Lower lobe of right lung (tissue), 2 donors: Measurements from ENCODE around the gene RNF113B. TPM values are rescaled to one million over a fixed set of nuclear protein-coding genes. Genes with fewer than 3 reads are reported as not detected.

Source experiments
- ATAC-seq, 2 donors: fragments of 200-7000 bp; cut with Tn5 transposase; one replicate each; pipeline ENCODE4 v1.9.1; 2020 to 2022; ENCODE audit warnings: mild to moderate bottlenecking in 2 of 2, moderate library complexity in 2 of 2
- DNase-seq: peaks from one replicate; pipeline ENCODE4 v3.0.0-alpha.2; 2020
- H3K27ac ChIP-seq: fragments of 200-600 bp; one replicate; pipeline ENCODE4 v1.8.0; 2022
- H3K27me3 ChIP-seq: fragments of 200-600 bp; one replicate; pipeline ENCODE4 v1.8.0; 2022; ENCODE audit warnings: low read depth
- H3K36me3 ChIP-seq: fragments of 200-600 bp; one replicate; pipeline ENCODE4 v1.8.0; 2022; ENCODE audit warnings: mild to moderate bottlenecking
- H3K4me1 ChIP-seq: fragments of 200-600 bp; one replicate; pipeline ENCODE4 v1.8.0; 2022
- H3K4me3 ChIP-seq: fragments of 200-600 bp; one replicate; pipeline ENCODE4 v1.8.0; 2022; ENCODE audit warnings: mild to moderate bottlenecking
- H3K9me3 ChIP-seq: fragments of 200-600 bp; one replicate; pipeline ENCODE4 v1.8.0; 2022
- intact Hi-C: fragments of 100-400 bp; cut with DNase I; formaldehyde crosslinking; loops from one replicate; pipeline ENCODE4 v1.11.0; 2022
- total RNA-seq: library from RNA; stranded (reverse); fragmentation: NEBNext Ultra II Directional; extraction: Animal tissue kit (Norgen Biotek cat#: 25700); gene quantifications from one replicate; pipeline ENCODE4 v1.2.1, GENCODE V29; 2021
- TF ChIP-seq, protein P1 (sequence below): fragments of 200-600 bp; IDR thresholded peaks from one replicate; pipeline ENCODE4 v1.8.0; 2022; ENCODE audit warnings: antibody characterized with exemption, mild to moderate bottlenecking
- donor health status: DM: no; HTN: yes; CAD: no; lungs with severe emphysema.

Gene RNF113B
- total RNA-seq, 1 donor from 2014 or later: not detected

DNA sequence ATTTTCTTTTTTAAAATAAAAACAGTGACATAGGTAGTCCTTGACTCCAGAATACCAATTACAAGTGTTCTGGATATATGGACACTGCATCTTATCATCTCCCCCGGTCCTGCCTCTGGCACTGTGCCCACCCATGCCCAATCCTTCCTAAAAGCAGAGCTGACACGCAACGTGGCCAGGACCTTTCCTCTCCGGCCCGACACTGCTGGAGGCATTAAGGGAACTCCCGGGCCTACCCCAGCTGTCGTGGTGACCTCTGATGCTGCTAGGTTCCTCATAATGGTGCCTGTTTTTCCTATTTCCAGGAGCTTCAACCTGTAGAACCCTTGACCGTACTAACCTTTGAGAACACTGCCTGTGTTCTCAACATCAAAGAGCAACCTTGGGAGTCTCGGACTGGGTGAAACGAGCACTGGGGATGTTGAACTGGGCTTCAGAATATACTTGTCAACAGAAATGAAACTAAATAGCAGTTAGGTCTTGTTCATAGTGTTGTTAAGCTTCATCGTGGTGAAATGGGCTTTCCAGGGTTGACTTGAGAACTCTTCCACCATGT is 13.9 kb upstream of the RNF113B start:
- intact Hi-C loops: no loop called here
- H3K4me1 ChIP-seq: peaks cover 23% of the 10 kb centered on the region
- no peaks in the 10 kb centered on the region for H3K9me3 ChIP-seq
- no peaks in the 10 kb centered on the region for H3K36me3 ChIP-seq
- no peak for ATAC-seq
- no peak overlapping the region for H3K27ac ChIP-seq
- TF ChIP-seq, protein P1, sequence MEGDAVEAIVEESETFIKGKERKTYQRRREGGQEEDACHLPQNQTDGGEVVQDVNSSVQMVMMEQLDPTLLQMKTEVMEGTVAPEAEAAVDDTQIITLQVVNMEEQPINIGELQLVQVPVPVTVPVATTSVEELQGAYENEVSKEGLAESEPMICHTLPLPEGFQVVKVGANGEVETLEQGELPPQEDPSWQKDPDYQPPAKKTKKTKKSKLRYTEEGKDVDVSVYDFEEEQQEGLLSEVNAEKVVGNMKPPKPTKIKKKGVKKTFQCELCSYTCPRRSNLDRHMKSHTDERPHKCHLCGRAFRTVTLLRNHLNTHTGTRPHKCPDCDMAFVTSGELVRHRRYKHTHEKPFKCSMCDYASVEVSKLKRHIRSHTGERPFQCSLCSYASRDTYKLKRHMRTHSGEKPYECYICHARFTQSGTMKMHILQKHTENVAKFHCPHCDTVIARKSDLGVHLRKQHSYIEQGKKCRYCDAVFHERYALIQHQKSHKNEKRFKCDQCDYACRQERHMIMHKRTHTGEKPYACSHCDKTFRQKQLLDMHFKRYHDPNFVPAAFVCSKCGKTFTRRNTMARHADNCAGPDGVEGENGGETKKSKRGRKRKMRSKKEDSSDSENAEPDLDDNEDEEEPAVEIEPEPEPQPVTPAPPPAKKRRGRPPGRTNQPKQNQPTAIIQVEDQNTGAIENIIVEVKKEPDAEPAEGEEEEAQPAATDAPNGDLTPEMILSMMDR: no peak
- H3K4me3 ChIP-seq: no peak overlapping the region
- H3K27me3 ChIP-seq: no peaks in the 10 kb centered on the region
- DNase-seq: no peak

DNA sequence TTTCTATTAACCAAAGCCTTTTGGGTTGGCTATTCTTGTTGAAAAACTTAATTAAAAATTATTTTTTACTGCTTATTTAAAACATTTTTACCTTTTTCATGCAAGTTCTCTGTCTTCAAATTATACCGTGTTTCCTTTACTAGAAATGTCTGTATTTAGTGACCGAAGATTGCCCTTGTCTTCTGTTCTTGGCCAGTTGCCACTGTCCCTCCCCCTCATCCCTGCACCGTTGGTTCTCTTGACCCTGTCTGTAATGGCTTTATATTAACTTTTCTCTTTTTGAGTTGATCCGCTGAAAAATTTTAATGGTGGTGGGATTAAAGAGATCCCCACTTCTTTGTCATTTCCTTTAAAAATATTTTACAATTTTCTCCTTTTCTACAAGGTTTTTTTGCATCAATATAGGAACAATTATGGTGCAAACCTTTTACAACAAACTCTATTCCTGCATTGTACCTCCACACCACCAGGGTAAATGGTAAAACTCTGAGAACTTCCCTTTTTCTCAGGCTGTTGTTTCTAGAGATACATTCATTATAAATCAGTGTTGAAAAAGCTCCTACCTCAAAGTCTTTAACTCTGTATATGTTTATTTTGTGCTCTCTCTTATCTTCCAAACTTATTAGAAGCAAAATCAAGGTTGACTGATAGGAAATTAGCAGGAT is 12.9 kb upstream of the RNF113B start:
- H3K9me3 ChIP-seq: no peaks in the 10 kb centered on the region
- no peak overlapping the region for H3K4me3 ChIP-seq
- ATAC-seq (no peak), DNase-seq (no peak)
- intact Hi-C loops: no loop called here
- no peaks in the 10 kb centered on the region for H3K36me3 ChIP-seq
- peaks cover 23% of the 10 kb centered on the region for H3K4me1 ChIP-seq
- TF ChIP-seq, protein P1: no peak
- H3K27ac ChIP-seq: no peak overlapping the region
- H3K27me3 ChIP-seq: no peaks in the 10 kb centered on the region

DNA sequence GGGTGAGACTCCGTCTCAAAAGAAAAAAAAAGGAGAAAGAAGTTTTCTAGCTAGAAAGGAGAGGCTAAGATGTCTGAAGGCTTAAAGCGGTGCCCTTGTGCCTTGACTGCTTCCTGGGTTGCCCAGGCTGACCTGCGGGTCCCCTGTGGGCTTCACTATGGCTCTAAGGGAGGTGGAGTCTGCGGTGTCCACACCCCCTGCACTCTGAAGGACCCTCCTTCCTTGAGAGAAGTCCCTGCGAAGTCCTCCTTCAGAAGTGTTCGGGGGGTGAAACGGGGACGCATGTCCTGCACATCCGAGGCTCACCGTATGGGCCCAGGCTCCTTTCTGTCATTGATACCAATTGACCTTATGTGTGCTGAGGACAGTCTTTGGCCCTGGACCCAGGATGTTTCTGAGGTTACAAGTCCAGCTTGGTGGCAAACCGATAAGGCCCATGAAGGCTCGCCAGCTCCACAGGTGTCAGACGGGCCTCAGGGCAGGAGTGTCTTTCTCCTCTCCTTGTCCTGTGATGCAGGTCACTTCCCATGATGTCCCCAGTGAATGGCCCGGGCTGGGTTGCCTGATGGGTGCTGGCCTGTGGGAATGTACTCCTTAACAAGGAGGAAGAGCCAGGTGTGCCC is 11.6 kb upstream of the RNF113B start:
- TF ChIP-seq, protein P1: no peak
- peaks cover 23% of the 10 kb centered on the region for H3K4me1 ChIP-seq
- peak; percentile 14 to 21 for ATAC-seq

DNA sequence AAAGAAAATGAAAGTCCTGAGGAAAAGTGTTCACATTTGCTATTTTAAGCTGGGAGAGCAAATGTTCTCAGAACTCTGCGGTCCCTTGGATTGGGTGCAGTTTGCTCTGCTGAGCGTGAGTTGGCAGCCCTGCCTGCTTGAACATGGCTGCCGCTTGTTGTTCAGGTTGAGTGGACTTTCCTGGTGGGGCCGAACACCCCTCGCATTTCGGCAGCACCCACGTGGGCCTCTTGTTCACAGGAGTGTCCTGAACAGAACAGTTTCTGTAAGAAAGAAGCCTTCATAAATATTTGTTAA is 10.8 kb upstream of the RNF113B start:
- intact Hi-C loops: no loop called here
- ATAC-seq: no peak
- DNase-seq: no peak
- H3K4me3 ChIP-seq: no peak overlapping the region
- no peaks in the 10 kb centered on the region for H3K27me3 ChIP-seq
- H3K9me3 ChIP-seq: no peaks in the 10 kb centered on the region
- no peak overlapping the region for H3K27ac ChIP-seq
- no peaks in the 10 kb centered on the region for H3K36me3 ChIP-seq
- TF ChIP-seq, protein P1: no peak
- peaks cover 23% of the 10 kb centered on the region for H3K4me1 ChIP-seq

More for the DNA sequence above, 11.6 kb upstream of the RNF113B start:
- H3K27ac ChIP-seq: no peak overlapping the region
- no peak overlapping the region for H3K4me3 ChIP-seq
- intact Hi-C loops: no loop called here
- no peaks in the 10 kb centered on the region for H3K9me3 ChIP-seq
- no peak for DNase-seq
- no peaks in the 10 kb centered on the region for H3K27me3 ChIP-seq
- no peaks in the 10 kb centered on the region for H3K36me3 ChIP-seq

DNA sequence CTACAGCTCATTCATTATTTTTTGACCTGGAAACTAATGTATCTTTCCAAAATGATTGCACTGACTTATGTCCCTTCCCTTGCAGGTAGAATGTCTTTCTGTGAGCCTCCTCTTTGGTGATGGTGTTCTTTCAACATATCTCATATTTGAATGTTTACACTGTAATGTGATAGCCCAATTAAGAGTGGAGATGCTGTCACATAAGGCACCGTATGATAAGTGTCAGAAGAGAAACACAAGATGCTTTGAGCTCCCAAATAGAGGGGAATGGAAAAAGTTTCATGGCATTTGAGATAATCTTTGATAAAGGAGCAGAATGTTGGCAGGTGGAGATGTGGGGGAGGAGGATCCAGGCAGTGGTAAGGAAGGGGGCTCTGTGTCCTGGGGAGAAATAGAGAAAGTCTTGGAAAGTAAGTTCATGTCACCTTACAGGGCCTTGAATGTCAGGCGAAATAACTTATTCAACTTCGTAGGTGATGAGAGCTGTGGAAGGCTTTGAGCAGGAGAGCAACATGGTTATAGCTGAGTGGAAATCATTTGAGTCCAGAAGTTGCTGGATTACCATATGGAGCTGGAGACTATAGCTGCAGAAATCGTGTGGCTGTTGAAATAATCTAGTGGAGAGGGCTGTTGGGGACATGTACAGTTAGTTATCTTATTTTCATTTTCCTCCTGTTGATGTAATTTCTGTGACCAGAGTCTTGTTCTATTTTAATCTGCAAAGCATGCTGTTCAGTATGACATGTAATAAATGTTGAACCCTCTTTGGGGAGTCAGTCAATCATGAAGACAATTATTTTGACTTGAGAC is 10.3 kb upstream of the RNF113B start:
- DNase-seq (no peak), ATAC-seq (no peak)
- TF ChIP-seq, protein P1: no peak
- intact Hi-C loops: no loop called here
- H3K4me1 ChIP-seq: peaks cover 23% of the 10 kb centered on the region
- no peak overlapping the region for H3K4me3 ChIP-seq
- H3K27ac ChIP-seq: no peak overlapping the region
- H3K27me3 ChIP-seq: no peaks in the 10 kb centered on the region
- no peaks in the 10 kb centered on the region for H3K36me3 ChIP-seq
- H3K9me3 ChIP-seq: no peaks in the 10 kb centered on the region
